Lower lobe of right lung (tissue), 2 donors: ENCODE results near the gene RIPOR3. TPM values are rescaled to one million over a fixed set of nuclear protein-coding genes. Genes with fewer than 3 reads are reported as not detected.
A peak's percentile ranks its signal among the peaks of the same experiment; 100 is the strongest.
"Not testable (repeated sequence)": the region's sequence is repeated elsewhere in the genome, so short reads cannot be mapped to it uniquely, and the experiment has no call there.

Source experiments
- ATAC-seq, 2 donors: fragments of 200-7000 bp; cut with Tn5 transposase; one replicate each; pipeline ENCODE4 v1.9.1; 2020 to 2022; ENCODE audit warnings: mild to moderate bottlenecking in 2 of 2, moderate library complexity in 2 of 2
- DNase-seq: peaks from one replicate; pipeline ENCODE4 v3.0.0-alpha.2; 2020
- H3K27ac ChIP-seq: fragments of 200-600 bp; one replicate; pipeline ENCODE4 v1.8.0; 2022
- H3K27me3 ChIP-seq: fragments of 200-600 bp; one replicate; pipeline ENCODE4 v1.8.0; 2022; ENCODE audit warnings: low read depth
- H3K36me3 ChIP-seq: fragments of 200-600 bp; one replicate; pipeline ENCODE4 v1.8.0; 2022; ENCODE audit warnings: mild to moderate bottlenecking
- H3K4me1 ChIP-seq: fragments of 200-600 bp; one replicate; pipeline ENCODE4 v1.8.0; 2022
- H3K4me3 ChIP-seq: fragments of 200-600 bp; one replicate; pipeline ENCODE4 v1.8.0; 2022; ENCODE audit warnings: mild to moderate bottlenecking
- H3K9me3 ChIP-seq: fragments of 200-600 bp; one replicate; pipeline ENCODE4 v1.8.0; 2022
- CTCF ChIP-seq: fragments of 200-600 bp; IDR thresholded peaks from one replicate; pipeline ENCODE4 v1.8.0; 2022; ENCODE audit warnings: antibody characterized with exemption, mild to moderate bottlenecking
- intact Hi-C: fragments of 100-400 bp; cut with DNase I; formaldehyde crosslinking; loops from one replicate; pipeline ENCODE4 v1.11.0; 2022
- total RNA-seq: library from RNA; stranded (reverse); fragmentation: NEBNext Ultra II Directional; extraction: Animal tissue kit (Norgen Biotek cat#: 25700); gene quantifications from one replicate; pipeline ENCODE4 v1.2.1, GENCODE V29; 2021
- donor health status: DM: no; HTN: yes; CAD: no; lungs with severe emphysema.

RIPOR3 gene
- total RNA-seq, 1 donor from 2014 or later, result 11.0 TPM

- Histone ChIP-seq H3K9me3 (no peaks in the 10 kb centered on the region), H3K27ac (no peak overlapping the region), H3K4me1 (no peaks in the 10 kb centered on the region), H3K27me3 (no peaks in the 10 kb centered on the region), H3K36me3 (no peaks in the 10 kb centered on the region), H3K4me3 (no peak overlapping the region)
- DNase-seq (no peak), ATAC-seq (no peak)
- intact Hi-C loops, result no loop called here
- TF ChIP-seq CTCF, result no peak
Measured at GRCh38 chr20:50628332-50628731, 63.0 kb downstream of the RIPOR3 start.

- H3K9me3 ChIP-seq, result no peaks in the 10 kb centered on the region
- no peak for TF ChIP-seq CTCF
- intact Hi-C loops, result no loop called here
- H3K4me3 ChIP-seq, result no peak overlapping the region
- no peak overlapping the region for H3K27ac ChIP-seq
- no peaks in the 10 kb centered on the region for H3K27me3 ChIP-seq
- H3K4me1 ChIP-seq, result no peaks in the 10 kb centered on the region
- DNase-seq (no peak), ATAC-seq (no peak)
- no peaks in the 10 kb centered on the region for H3K36me3 ChIP-seq
Measured at GRCh38 chr20:50627747-50628146, 63.6 kb downstream of the RIPOR3 start.

- peak; percentile 50 for TF ChIP-seq CTCF
- H3K36me3 ChIP-seq, result no peaks in the 10 kb centered on the region
- ATAC-seq (peak in 1 of 2 donors; percentile 30), DNase-seq (no peak)
- H3K27me3 ChIP-seq, result no peaks in the 10 kb centered on the region
- H3K27ac ChIP-seq, result no peak overlapping the region
- no peaks in the 10 kb centered on the region for H3K4me1 ChIP-seq
- peaks cover 4% of the 10 kb centered on the region for H3K9me3 ChIP-seq
- intact Hi-C loops, result no loop called here
- no peak overlapping the region for H3K4me3 ChIP-seq
Measured at GRCh38 chr20:50625986-50626677, 65.2 kb downstream of the RIPOR3 start.

- DNase-seq (peak; percentile 69), ATAC-seq (peak; percentile 58 to 68)
- H3K4me1 ChIP-seq, result no peaks in the 10 kb centered on the region
- no peaks in the 10 kb centered on the region for H3K36me3 ChIP-seq
- no peaks in the 10 kb centered on the region for H3K27me3 ChIP-seq
- intact Hi-C loops, result no loop called here
- no peak for TF ChIP-seq CTCF
- peaks cover 11% of the 10 kb centered on the region for H3K9me3 ChIP-seq
- H3K27ac ChIP-seq, result no peak overlapping the region
- H3K4me3 ChIP-seq, result no peak overlapping the region
Measured at GRCh38 chr20:50624351-50625016, 66.9 kb downstream of the RIPOR3 start.

GRCh38 chr20:50621068-50621665, 70.2 kb downstream of the RIPOR3 start:
- H3K36me3 ChIP-seq, result no peaks in the 10 kb centered on the region
- ATAC-seq, result no peak
- no peaks in the 10 kb centered on the region for H3K4me1 ChIP-seq
- no peak for TF ChIP-seq CTCF
- no peak overlapping the region for H3K27ac ChIP-seq
- no peaks in the 10 kb centered on the region for H3K27me3 ChIP-seq
- intact Hi-C loops, result no loop called here
- H3K9me3 ChIP-seq, result peaks cover 11% of the 10 kb centered on the region
- DNase-seq, result no peak
- H3K4me3 ChIP-seq, result no peak overlapping the region

GRCh38 chr20:50620459-50620858, 70.9 kb downstream of the RIPOR3 start:
- intact Hi-C loops, H3K4me1 ChIP-seq, H3K36me3 ChIP-seq, H3K4me3 ChIP-seq, H3K27ac ChIP-seq, ATAC-seq, DNase-seq, H3K27me3 ChIP-seq: not testable (repeated sequence)
- H3K9me3 ChIP-seq, result peaks cover 11% of the 10 kb centered on the region
